Skeletal muscle tissue (tissue), 4 donors: Measurements from ENCODE around the gene DPP6. TPM values are rescaled to one million over a fixed set of nuclear protein-coding genes. Genes with fewer than 3 reads are reported as not detected.

ENCODE experiments used
- H3K27ac ChIP-seq: one replicate; pipeline ENCODE4 v1.7.0; 2013; ENCODE audit warnings: mild to moderate bottlenecking, low read depth, low read length, inconsistent platforms
- H3K27me3 ChIP-seq, 3 donors: one replicate each; pipeline ENCODE4 v1.7.0; 2013; ENCODE audit warnings: low read length in 3 of 3; ENCODE audit not compliant: control insufficient read depth in 3 of 3, insufficient read depth in 3 of 3
- H3K36me3 ChIP-seq, 3 donors: one replicate each; pipeline ENCODE4 v1.7.0; 2013; ENCODE audit warnings: low read length in 3 of 3; ENCODE audit not compliant: control insufficient read depth in 3 of 3, insufficient read depth in 3 of 3
- H3K4me1 ChIP-seq, 3 donors: one replicate each; pipeline ENCODE4 v1.7.0; 2013; ENCODE audit warnings: low read length in 3 of 3, mild to moderate bottlenecking in 3 of 3; ENCODE audit not compliant: control insufficient read depth in 3 of 3, insufficient read depth in 3 of 3
- H3K4me3 ChIP-seq, 3 donors: one replicate each; pipeline ENCODE4 v1.7.0; 2013; ENCODE audit warnings: low read length in 3 of 3
- H3K9ac ChIP-seq, 3 donors: one replicate each; pipeline ENCODE4 v1.7.0; 2013; ENCODE audit warnings: low read length in 3 of 3, mild to moderate bottlenecking in 3 of 3, moderate library complexity in 2 of 3, low read depth in 1 of 3
- H3K9me3 ChIP-seq, 3 donors: one replicate each; pipeline ENCODE4 v1.7.0; 2013; ENCODE audit warnings: low read length in 3 of 3; ENCODE audit not compliant: control insufficient read depth in 3 of 3
- total RNA-seq: library from RNA; depleted of rRNA; stranded (reverse); fragments of >200 nt; gene quantifications from one replicate; pipeline ENCODE4 v1.2.3, GENCODE V29; 2014
- donor health status: Osteomylitis.

DPP6 gene
- total RNA-seq, 1 donor from 2014 or later, result 4.2 TPM

DNA sequence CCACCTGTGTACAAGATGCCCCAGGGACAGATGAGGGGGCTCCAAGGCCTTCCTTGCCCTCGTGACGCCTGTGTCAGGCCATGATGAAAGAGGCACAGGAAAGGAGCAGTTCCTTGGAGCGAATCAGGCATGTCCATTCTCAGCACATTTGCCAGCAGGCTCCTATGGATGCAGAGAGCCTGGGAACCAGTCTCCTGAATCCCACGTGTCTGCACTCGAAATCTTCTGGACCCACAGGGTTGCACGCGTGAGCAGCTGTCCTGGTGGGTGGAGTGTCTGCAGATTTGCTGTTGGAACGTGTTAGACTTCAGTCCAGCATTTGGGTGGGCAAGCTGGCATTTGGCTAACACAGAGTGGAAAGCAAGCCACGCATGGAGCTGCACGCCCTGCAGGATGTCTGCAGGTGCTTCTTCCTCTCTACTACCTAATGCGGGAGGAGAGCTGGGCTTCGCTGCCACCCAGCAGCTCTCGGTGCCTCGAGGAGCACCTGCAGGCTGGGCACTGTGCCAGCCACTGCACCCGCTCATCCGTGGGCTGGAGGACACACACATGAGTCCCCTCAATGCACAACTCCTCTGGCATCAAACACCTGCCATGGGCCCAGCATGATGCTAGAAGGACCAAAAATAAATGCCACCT, 810.1 kb downstream of the DPP6 start:
- Histone ChIP-seq H3K4me1 (no peaks in the 10 kb centered on the region), H3K27me3 (peaks cover 3 to 23% (median 7%) of the 10 kb centered on the region in 3 donors)

GRCh38 chr7:154863766-154864522, 811.7 kb downstream of the DPP6 start:
- Histone ChIP-seq H3K36me3 (no peaks in the 10 kb centered on the region), H3K27ac (no peak overlapping the region), H3K4me3 (no peak overlapping the region), H3K27me3 (peaks cover 12 to 36% (median 17%) of the 10 kb centered on the region in 3 donors), H3K9me3 (no peaks in the 10 kb centered on the region), H3K4me1 (no peaks in the 10 kb centered on the region), H3K9ac (no peak overlapping the region)

More for the DNA sequence above, 810.1 kb downstream of the DPP6 start:
- H3K4me3 ChIP-seq, result no peak overlapping the region
- H3K9ac ChIP-seq, result no peak overlapping the region
- H3K9me3 ChIP-seq, result no peaks in the 10 kb centered on the region
- no peak overlapping the region for H3K27ac ChIP-seq
- no peaks in the 10 kb centered on the region for H3K36me3 ChIP-seq

DNA sequence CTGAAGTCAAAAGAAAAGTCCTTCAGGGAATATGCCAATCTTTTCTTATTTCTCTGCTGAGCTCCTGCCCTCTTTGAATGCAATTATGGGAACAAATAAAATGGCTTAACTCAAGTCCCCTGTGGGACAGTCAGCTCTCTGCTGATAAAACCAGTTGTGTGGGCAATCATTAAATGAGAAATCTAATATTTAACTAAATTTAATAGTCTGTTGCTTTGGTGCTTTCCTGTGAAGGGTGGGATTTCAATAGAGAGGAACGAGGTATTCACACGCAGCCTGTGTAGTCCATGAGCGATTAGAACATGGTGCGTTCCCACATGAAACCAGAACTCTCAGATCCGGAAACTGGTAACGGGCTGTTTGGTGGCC, 812.3 kb downstream of the DPP6 start:
- Histone ChIP-seq H3K27me3 (peaks cover 17 to 42% (median 22%) of the 10 kb centered on the region in 3 donors), H3K9me3 (no peaks in the 10 kb centered on the region), H3K4me3 (no peak overlapping the region), H3K4me1 (no peaks in the 10 kb centered on the region), H3K9ac (no peak overlapping the region), H3K27ac (no peak overlapping the region), H3K36me3 (no peaks in the 10 kb centered on the region)

DNA sequence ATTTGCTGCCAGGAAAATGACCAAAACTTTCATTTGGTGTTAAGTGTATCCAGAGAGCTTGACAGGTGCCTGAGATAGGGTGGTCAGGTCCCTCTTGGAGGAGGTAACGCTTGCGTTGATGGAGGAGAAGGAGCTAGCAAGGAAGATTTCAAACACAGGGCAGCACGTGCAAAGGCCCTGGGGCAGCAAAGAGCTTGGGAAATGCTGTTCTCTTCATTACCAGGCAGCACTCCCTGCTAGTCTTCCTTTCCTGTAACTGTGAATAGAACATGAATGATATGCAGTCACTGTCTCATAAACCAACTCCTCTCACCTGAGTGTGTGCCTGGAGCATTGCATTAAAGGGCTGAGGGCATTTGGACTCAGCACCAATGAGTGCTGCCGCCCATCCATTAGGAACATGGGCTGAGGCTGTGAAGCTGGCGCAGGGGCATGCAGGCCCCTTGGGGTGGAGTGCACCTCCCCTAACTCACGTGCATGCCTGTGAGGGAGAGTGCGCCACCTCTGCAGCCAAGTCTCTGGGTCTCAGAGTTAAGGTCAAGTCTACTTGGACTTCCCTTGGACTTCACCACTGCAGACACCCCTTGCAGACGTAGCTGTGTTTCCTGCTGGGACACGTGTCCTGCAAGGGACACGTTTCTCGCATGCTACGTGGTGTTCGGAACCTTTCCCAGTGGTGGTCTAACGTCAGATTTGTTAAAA, 813.9 kb downstream of the DPP6 start:
- peaks cover 18 to 43% (median 22%) of the 10 kb centered on the region in 3 donors for H3K27me3 ChIP-seq
- H3K4me1 ChIP-seq, result no peaks in the 10 kb centered on the region
- H3K36me3 ChIP-seq, result no peaks in the 10 kb centered on the region

DNA sequence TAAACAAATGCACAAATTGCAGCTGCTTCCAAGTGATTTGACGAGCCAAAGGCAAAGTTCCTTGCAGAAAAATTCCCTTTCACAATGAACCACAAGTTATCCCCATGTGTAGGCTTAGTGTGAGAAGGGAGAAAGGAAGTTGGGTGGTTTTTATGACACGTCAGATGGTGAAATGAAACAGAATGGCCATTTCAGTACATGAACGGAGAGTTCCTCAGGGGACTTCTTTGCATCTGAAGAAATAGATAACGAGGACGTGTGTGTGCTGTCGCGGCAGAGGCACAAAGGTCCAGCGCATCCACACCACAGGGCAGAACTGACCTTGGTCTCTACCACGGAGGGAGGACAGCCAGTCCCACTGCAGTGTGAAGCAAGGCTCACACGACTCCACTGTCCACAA, 814.9 kb downstream of the DPP6 start:
- Histone ChIP-seq H3K4me3 (no peak overlapping the region), H3K4me1 (no peaks in the 10 kb centered on the region), H3K27ac (no peak overlapping the region), H3K36me3 (no peaks in the 10 kb centered on the region), H3K9ac (no peak overlapping the region), H3K9me3 (no peaks in the 10 kb centered on the region), H3K27me3 (peaks cover 18 to 49% (median 20%) of the 10 kb centered on the region in 3 donors)

More for the DNA sequence above, 813.9 kb downstream of the DPP6 start:
- no peak overlapping the region for H3K27ac ChIP-seq
- H3K9ac ChIP-seq, result no peak overlapping the region
- H3K4me3 ChIP-seq, result no peak overlapping the region
- no peaks in the 10 kb centered on the region for H3K9me3 ChIP-seq

DNA sequence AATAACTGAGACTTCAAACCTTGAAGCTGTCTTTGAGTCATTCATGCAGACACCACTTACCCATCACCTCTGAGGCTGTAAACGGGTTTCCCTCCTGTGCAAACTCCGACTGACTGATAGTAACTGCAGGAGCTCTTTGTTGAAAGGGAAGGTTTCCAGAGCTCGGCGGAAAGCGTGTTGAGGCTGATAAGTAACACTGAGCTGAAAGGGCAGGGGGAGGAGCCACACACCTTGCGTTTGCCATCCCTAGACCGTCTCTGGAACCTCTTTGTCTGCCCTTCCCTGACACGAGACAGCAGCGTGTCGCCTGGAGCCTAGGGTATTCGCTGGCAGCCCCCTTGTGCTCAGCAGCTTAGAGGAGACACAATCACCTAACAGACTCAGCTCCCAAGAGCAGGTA, 816.7 kb downstream of the DPP6 start:
- Histone ChIP-seq H3K36me3 (no peaks in the 10 kb centered on the region), H3K9ac (no peak overlapping the region), H3K4me1 (no peaks in the 10 kb centered on the region), H3K4me3 (no peak overlapping the region), H3K9me3 (no peaks in the 10 kb centered on the region), H3K27ac (no peak overlapping the region), H3K27me3 (peaks cover 19 to 51% (median 24%) of the 10 kb centered on the region in 3 donors)

GRCh38 chr7:154869436-154869835, 817.2 kb downstream of the DPP6 start:
- Histone ChIP-seq H3K4me3 (no peak overlapping the region), H3K36me3 (no peaks in the 10 kb centered on the region), H3K4me1 (no peaks in the 10 kb centered on the region), H3K27ac (no peak overlapping the region), H3K9ac (no peak overlapping the region), H3K9me3 (no peaks in the 10 kb centered on the region), H3K27me3 (peaks cover 22 to 52% (median 25%) of the 10 kb centered on the region in 3 donors)

GRCh38 chr7:154871507-154871906, 819.3 kb downstream of the DPP6 start:
- Histone ChIP-seq H3K36me3 (no peaks in the 10 kb centered on the region), H3K27ac (no peak overlapping the region), H3K27me3 (peaks cover 23 to 38% (median 26%) of the 10 kb centered on the region in 3 donors), H3K9me3 (no peaks in the 10 kb centered on the region), H3K9ac (no peak overlapping the region), H3K4me1 (no peaks in the 10 kb centered on the region), H3K4me3 (no peak overlapping the region)

- H3K9me3 ChIP-seq, result no peaks in the 10 kb centered on the region
- H3K27ac ChIP-seq, result no peak overlapping the region
- H3K9ac ChIP-seq, result no peak overlapping the region
- no peaks in the 10 kb centered on the region for H3K36me3 ChIP-seq
- H3K27me3 ChIP-seq, result peaks cover 23 to 33% (median 26%) of the 10 kb centered on the region in 3 donors
- H3K4me1 ChIP-seq, result no peaks in the 10 kb centered on the region
- H3K4me3 ChIP-seq, result no peak overlapping the region
These were observed 819.9 kb downstream of the DPP6 start for GRCh38 chr7:154871928-154872750.
